Tibial artery (tissue), 4 donors: ENCODE data around the gene UNC93B1.

Source experiments
- DNase-seq, 2 donors: peaks; one replicate each; pipeline ENCODE4 v3.0.0-alpha.2; 2019
- H3K27ac ChIP-seq, 2 donors: fragments of 200-600 bp; sonication (generic) in 1 of 2; 1 replicate in 1 of 2; 2 replicates in 1 of 2; pipeline ENCODE4 v1.5.1; 2018 to 2019; ENCODE audit warnings: mild to moderate bottlenecking in 1 of 2
- H3K27me3 ChIP-seq, 2 donors: fragments of 200-600 bp; sonication (generic) in 1 of 2; one replicate each; pipeline versions ENCODE4 v1.5.1 to v1.6.0; 2016 to 2019
- H3K36me3 ChIP-seq, 3 donors: fragments of 200-600 bp; sonication (generic) in 2 of 3; one replicate each; pipeline ENCODE4 v1.5.1; 2016 to 2019; ENCODE audit warnings: mild to moderate bottlenecking in 2 of 3
- H3K4me1 ChIP-seq, 4 donors: fragments of 200-600 bp; sonication (generic) in 2 of 4; 1 replicate in 3 of 4; 2 replicates in 1 of 4; pipeline ENCODE4 v1.5.1; 2016 to 2019
- H3K4me3 ChIP-seq, 2 donors: fragments of 200-600 bp; sonication (generic) in 1 of 2; 1 replicate in 1 of 2; 2 replicates in 1 of 2; pipeline ENCODE4 v1.5.1; 2018 to 2019; ENCODE audit warnings: mild to moderate bottlenecking in 2 of 2
- H3K9me3 ChIP-seq, 3 donors: fragments of 200-600 bp; sonication (generic) in 1 of 3; one replicate each; pipeline ENCODE4 v1.5.1; 2016 to 2019
- CTCF ChIP-seq, 2 experiments: fragments of 200-600 bp in 1 of 2; fragments of 450-650 bp in 1 of 2; IDR thresholded peaks; one replicate each; pipeline ENCODE4 v1.5.1; 2017 to 2019; ENCODE audit warnings: antibody characterized with exemption in 2 of 2, mild to moderate bottlenecking in 1 of 2, moderate library complexity in 1 of 2
- intact Hi-C: fragments of 100-400 bp; cut with DNase I; formaldehyde crosslinking; loops from one replicate; pipeline ENCODE4 v1.15.0; 2023; ENCODE audit warnings: low total_unique reads

UNC93B1 gene

GRCh38 chr11:68050371-68050841 lies 46.5 kb upstream of the UNC93B1 start:
- no peak overlapping the region for H3K27ac ChIP-seq
- no peaks in the 10 kb centered on the region for H3K4me1 ChIP-seq
- no peaks in the 10 kb centered on the region for H3K27me3 ChIP-seq
- H3K36me3 ChIP-seq: peaks cover 33 to 86% (median 66%) of the 10 kb centered on the region in 3 donors
- no peak for TF ChIP-seq CTCF (IDR thresholded peaks at IDR 0.05)
- H3K9me3 ChIP-seq: no peaks in the 10 kb centered on the region
- DNase-seq: no peak
- no peak overlapping the region for H3K4me3 ChIP-seq
- intact Hi-C loops: no loop called here

DNA sequence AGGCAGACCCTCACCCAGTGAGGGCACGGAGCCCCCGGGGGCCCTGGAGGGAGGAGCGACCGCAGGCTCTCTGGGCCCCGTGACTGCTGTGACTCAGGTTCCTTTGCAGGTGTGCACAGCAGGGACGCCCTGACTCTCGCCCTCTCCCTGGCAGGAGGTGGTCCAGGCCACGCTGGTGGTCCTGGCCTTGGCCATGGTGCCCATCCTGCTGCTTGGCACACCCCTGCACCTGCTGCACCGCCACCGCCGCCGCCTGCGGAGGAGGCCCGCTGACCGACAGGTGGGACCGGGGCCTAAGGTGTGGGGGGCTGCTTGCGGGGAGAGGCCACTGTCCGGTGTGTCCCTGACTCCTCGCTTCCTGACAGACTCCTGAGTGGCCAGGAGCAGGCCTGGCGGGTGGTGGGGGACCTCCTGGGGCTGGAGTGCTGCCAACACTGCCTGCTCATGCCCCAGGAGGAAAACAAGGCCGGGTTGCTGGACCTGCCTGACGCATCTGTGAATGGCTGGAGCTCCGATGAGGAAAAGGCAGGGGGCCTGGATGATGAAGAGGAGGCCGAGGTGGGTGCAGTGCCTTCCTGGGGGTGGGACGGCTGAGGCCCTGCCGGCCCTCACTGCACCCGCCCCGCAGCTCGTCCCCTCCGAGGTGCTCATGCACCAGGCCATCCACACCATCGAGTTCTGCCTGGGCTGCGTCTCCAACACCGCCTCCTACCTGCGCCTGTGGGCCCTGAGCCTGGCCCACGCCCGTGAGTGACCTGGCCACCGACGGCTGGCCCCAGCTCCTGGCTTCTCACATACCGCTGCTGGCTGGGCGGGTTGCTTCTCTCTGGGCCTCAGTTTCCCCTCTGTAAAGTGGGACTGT lies 45.8 kb upstream of the UNC93B1 start:
- no peaks in the 10 kb centered on the region for H3K4me1 ChIP-seq
- H3K27ac ChIP-seq: no peak overlapping the region
- no peak for TF ChIP-seq CTCF (IDR thresholded peaks at IDR 0.05)
- H3K27me3 ChIP-seq: no peaks in the 10 kb centered on the region
- H3K9me3 ChIP-seq: no peaks in the 10 kb centered on the region
- no peak overlapping the region for H3K4me3 ChIP-seq
- no peak for DNase-seq
- peaks cover 33 to 92% (median 73%) of the 10 kb centered on the region in 3 donors for H3K36me3 ChIP-seq
- intact Hi-C loops: no loop called here

DNA sequence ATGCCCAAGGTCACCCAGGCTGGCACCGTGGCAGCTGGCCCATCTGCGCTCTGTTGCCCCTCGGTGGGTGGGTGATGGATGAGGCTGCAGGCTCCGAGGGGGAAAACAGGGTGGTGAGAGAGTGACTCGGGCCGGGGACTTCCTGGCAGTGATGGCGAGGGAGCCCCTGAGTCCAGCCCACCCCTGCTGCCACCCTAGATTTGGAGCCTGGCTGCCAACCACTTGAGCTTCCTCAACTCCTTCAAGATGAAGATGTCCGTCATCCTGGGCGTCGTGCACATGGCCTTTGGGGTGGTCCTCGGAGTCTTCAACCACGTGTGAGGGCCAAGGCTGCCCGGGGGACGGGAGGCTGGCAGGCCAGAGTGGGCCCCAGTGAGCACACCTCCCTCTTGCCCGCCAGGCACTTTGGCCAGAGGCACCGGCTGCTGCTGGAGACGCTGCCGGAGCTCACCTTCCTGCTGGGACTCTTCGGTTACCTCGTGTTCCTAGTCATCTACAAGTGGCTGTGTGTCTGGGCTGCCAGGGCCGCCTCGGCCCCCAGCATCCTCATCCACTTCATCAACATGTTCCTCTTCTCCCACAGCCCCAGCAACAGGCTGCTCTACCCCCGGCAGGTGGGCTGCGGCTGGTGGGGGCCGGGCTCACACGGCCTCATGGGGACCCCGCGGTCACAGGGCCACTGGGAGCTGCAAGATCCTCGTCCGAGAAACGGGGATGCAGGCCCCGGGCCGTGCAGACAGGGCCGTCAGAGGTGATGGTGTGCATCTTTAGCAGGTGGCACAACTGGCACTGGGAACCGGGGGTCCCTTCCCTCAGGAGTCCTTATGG lies 45.0 kb upstream of the UNC93B1 start:
- H3K4me3 ChIP-seq: no peak overlapping the region
- no peaks in the 10 kb centered on the region for H3K27me3 ChIP-seq
- H3K4me1 ChIP-seq: no peaks in the 10 kb centered on the region
- no peak for TF ChIP-seq CTCF (IDR thresholded peaks at IDR 0.05)
- no peak for DNase-seq
- H3K36me3 ChIP-seq: peaks cover 41 to 98% (median 81%) of the 10 kb centered on the region in 3 donors
- H3K9me3 ChIP-seq: no peaks in the 10 kb centered on the region
- H3K27ac ChIP-seq: no peak overlapping the region
- intact Hi-C loops: no loop called here

GRCh38 chr11:68047437-68048290 lies 43.8 kb upstream of the UNC93B1 start:
- Histone ChIP-seq H3K27me3 (no peaks in the 10 kb centered on the region), H3K4me3 (no peak overlapping the region), H3K36me3 (peaks cover 41 to 100% (median 87%) of the 10 kb centered on the region in 3 donors), H3K4me1 (no peaks in the 10 kb centered on the region), H3K9me3 (no peaks in the 10 kb centered on the region), H3K27ac (no peak overlapping the region)
- DNase-seq: no peak
- intact Hi-C loops: no loop called here
- no peak for TF ChIP-seq CTCF (IDR thresholded peaks at IDR 0.05)

DNA sequence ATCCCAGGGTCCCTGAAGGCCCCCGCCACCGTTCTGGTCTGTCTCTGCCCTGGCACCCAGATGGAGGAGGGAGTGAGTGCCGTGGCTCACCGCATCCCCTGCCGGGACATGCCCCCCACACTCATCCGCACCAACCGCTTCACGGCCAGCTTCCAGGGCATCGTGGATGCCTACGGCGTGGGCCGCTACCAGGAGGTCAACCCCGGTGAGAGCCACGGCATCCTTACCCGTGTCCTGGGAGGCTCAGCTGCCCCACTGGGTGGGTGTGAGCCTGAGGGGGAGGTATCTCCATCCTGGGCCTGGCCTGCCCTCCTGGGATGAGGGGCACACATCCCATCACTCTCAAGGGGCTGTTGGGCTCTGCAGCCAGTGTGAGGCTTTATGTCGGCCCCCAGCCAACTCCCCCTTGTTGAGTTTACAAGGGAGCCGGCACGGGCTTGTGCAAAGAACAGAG lies 41.0 kb upstream of the UNC93B1 start:
- intact Hi-C loops: loop anchor here (5.0 kb wide), 1 partner anchor 38 kb away; no protein-coding TSS in a partner anchor
- Histone ChIP-seq H3K27me3 (no peaks in the 10 kb centered on the region), H3K36me3 (peaks cover 24 to 89% (median 69%) of the 10 kb centered on the region in 3 donors), H3K4me3 (no peak overlapping the region), H3K4me1 (peaks cover 0 to 18% (median 14%) of the 10 kb centered on the region in 4 donors), H3K9me3 (no peaks in the 10 kb centered on the region), H3K27ac (no peak overlapping the region)
- DNase-seq: no peak
- TF ChIP-seq CTCF (IDR thresholded peaks at IDR 0.05): no peak
